IPS-11a (cell line): ENCODE measurements around the gene DENND1A.

Experiments
- H3K4me3 ChIP-seq: one replicate; pipeline ENCODE4 v1.5.1; 2013; ENCODE audit warnings: low read depth, low read length, control low read depth

DENND1A gene

GRCh38 chr9:123868002-123868401 lies 61.9 kb downstream of the DENND1A start:
- no peak overlapping the region for H3K4me3 ChIP-seq

GRCh38 chr9:123867034-123867433 lies 62.9 kb downstream of the DENND1A start:
- H3K4me3 ChIP-seq = no peak overlapping the region

DNA sequence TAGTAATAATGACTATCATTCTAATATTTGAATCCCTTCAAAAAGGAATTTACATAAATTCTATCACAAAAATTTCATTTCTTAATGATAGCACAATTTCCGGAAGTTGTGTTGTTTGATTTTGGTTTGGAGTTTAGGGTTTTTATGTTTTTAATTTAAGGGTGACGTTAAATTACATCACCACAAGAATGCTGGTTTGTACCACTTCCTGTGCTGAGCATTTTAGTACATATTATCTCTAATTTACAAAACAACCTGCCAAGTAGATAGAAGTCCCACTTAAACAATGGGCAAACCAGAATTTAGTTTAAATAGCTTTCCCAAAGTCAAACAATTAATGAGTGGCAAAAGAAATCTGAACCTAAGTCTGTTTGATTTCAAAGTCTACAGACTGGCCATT lies 63.4 kb downstream of the DENND1A start:
- H3K4me3 ChIP-seq = no peak overlapping the region

- no peak overlapping the region for H3K4me3 ChIP-seq
These were observed 64.5 kb downstream of the DENND1A start for GRCh38 chr9:123865226-123866000.

GRCh38 chr9:123864251-123864650 lies 65.7 kb downstream of the DENND1A start:
- no peak overlapping the region for H3K4me3 ChIP-seq

DNA sequence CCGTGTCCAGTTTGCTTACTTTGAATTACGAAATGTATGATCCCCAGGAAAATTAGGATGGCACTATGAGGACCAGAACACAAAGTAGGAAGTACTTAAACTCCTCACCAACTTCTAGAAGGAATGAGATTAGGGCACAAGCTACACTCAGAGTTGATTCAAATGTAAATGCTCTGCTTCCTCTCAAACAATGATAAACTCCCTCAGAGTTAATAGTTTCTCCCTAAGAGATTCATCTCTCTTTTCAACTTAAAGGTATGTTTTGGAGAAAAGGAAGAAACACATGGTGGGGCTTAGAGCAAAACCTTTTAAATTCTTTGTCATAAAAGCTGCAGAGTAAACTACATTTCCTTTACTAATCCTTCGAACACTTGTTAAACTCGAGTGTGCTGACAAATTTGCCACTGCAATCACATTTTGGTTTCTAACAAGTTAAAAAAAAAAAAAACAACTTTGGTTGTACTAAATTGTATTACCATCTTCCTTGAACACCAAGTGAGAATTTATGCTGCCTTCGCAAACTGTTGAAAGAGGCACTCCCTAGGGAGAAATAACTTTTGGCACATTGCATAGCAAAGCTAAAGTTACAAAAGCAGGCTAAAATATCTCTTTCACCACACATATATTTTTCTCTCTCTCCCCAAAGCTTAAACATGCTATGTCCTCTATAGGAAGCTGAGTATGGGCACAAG lies 66.6 kb downstream of the DENND1A start:
- H3K4me3 ChIP-seq = no peak overlapping the region

GRCh38 chr9:123861756-123862120 lies 68.2 kb downstream of the DENND1A start:
- no peak overlapping the region for H3K4me3 ChIP-seq

- H3K4me3 ChIP-seq = no peak overlapping the region
These were observed 68.7 kb downstream of the DENND1A start for GRCh38 chr9:123861086-123861755.

DNA sequence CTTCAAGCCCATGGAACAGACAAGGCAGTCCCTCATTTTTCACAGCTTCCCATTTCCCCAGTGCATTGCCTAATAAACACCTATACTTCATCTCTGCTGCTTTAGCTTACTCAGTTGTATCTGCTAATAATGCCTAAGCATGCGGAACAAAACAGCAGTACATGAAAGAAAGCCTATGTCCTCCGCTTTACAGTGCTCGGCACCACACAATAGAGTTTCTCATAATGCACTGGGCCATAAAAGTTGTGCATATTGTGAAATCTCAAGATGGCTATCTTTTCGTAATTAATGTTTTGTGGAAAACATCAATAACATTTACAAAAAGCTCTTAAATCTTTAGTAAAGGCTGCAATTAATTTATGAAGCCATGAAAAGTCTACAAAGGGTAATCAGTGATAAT lies 69.3 kb downstream of the DENND1A start:
- no peak overlapping the region for H3K4me3 ChIP-seq

DNA sequence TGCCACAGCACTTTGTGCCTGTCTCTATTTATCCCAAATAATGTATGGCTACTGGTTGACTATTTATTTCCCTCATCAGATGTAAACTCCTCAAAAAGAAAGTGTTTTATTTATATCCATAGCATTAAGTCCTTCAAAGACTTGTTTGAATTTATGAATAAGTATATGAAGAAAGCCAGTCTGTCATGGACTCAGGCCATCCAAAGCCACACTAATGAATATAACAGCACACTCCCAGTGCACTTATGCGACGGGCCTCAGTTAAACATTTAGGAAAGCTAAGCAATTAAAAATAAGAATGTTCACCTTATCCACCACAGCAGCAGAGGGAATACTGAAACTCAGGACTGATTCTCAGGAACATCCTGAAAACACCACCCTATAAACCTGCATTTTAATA lies 77.5 kb downstream of the DENND1A start:
- H3K4me3 ChIP-seq = no peak overlapping the region

- H3K4me3 ChIP-seq = no peak overlapping the region
These were observed 78.1 kb downstream of the DENND1A start for GRCh38 chr9:123851851-123852250.

GRCh38 chr9:123848447-123849085 lies 81.4 kb downstream of the DENND1A start:
- no peak overlapping the region for H3K4me3 ChIP-seq

DNA sequence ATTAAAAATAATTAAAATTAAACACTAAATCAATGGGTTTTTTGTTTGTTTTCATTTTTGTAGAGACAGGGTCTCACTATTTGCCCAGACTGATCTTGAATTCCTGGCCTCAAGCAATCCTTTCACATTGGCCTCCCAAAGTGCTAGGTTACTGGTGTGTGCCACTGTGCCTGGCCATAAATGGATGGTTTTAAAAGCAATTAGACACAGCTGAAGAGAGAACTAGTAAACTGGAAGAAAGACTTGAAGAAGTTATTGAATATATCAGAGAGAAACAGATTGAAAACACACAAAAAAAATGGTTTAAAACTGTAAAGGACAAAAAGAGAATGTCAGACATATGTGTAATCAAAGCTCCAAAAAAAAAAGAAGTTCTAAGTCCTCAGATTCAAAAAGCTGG lies 83.0 kb downstream of the DENND1A start:
- H3K4me3 ChIP-seq = no peak overlapping the region

GRCh38 chr9:123843703-123844102 lies 86.2 kb downstream of the DENND1A start:
- no peak overlapping the region for H3K4me3 ChIP-seq

GRCh38 chr9:123835821-123836220 lies 94.1 kb downstream of the DENND1A start:
- no peak overlapping the region for H3K4me3 ChIP-seq

DNA sequence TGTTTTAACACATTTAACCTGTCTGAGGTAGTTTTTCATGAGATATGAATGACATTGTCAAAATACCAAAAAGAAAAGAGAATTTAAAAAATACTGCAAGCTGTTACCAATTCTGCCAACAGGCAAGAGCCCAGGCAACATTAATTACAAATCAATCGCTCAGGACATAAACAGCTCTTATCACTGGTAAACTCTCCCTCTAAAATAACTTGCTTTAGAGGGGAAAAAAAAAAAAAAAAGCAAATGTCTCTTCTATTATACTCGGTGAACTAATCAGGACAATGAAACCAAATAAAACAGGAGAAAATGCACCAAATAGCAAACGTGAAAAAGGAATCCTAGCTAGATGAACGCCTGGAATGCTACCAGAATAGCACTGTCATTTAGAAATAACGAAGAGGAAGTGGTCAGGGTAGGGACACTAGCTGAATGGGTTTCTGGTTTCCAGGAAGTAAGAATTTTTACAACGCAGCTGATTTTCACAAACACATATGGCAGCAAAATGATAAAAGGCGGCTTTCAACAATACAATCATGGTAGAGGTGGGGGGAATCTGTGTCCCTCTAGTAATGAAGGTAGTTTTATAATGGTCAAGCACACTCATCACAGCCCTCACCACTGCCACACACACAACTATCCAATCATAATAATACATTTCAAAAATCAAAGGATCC lies 94.9 kb downstream of the DENND1A start:
- no peak overlapping the region for H3K4me3 ChIP-seq

DNA sequence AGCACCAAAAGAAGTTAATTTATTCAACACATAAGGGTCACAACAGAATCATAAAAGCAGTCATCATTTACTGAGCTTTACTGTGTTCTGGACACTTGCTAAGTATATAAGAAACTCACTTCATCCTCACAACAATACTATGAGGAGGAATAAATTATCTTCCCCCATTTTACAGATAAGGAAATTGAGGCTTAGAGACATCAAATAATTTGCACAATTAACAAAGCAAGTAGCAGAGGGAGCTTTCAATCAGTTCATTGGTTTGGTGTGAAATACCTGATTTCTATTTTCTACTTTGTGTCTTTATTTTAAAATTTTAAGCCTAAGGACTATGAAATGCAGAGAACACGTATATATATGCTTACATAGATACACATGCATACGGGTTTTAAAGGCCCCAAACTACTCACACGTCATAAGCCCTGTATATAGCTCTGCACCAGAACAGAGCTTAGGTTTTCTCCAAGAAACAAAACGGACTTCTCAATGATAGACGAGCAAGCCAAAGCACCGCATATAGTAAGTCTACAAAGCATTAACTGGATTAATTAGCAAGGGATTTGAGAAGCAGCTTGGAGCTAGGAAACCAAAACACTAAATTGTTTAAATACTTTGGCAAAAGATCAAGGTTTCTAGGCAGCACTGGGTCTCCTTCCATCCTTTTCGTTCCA lies 95.6 kb downstream of the DENND1A start:
- no peak overlapping the region for H3K4me3 ChIP-seq

DNA sequence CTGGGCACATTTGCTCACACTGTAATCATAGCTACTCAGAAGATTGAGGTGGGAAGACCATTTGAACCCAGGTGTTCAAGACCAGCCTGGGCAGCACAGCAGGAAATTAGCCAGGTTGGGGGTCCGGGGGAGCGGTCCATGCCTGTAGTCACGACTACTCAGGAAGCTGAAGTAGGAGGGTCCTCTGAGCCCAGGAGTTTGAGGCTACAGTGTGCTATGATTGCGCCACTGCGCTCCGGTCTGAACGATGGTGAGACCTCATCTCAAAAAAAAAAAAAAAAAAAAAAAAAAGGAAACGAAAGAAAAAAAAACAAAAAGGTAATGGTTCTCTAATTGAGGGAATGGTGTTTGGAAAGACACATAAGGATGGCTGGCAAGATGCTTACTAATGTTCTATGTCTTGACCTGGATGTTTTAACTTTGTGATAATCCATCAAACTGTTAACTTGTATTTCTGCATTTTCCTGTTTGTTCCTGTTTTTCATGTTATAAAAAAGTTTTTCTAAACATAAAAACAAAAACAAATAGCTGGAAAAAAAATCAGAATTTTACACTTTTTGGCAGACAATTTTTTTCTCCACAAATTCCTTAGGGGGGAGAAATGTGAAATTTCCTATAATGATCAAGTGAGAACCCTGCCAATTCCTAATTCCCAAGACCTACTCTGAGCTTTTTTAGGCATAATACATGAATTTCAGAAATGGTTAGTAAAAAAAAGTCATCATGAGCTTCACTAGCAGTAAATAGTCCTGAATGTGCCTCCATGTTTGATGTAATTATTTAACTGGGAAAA lies 96.9 kb downstream of the DENND1A start:
- no peak overlapping the region for H3K4me3 ChIP-seq

DNA sequence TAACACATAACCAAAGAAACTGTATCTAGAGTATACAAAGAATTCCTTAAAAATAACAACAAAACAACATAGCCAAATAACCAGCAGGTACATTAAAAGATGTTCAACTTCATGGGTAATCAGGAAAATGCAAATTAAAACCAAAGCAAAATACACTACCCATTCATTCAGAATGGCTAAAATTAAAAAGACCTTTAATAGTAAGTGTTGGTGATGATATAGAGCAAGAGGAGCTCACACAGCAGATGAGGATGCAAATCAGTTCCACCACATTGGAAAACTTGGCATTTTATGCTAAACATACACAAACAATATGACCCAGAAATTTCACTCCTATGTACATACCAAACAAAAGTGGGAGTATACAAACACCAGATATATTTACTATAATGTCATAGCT lies 97.8 kb downstream of the DENND1A start:
- no peak overlapping the region for H3K4me3 ChIP-seq

DNA sequence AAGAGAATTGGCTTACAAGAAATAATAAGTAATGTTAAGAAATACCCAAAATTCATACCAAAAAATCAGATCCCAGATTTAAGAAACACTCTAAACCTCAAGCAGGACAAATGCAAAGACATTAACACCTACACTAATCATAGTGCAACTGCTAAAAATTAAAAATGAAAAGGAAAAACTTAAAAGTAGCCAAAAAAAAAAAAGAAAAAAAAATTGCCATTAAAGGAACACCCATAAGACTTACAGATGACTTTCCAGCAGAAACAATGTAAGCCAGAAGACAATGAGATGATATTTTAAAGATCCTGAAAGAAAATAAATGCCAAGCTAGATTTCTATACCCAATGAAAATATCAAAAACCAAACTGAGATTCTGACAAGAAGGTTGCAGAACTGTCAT lies 101.5 kb downstream of the DENND1A start:
- H3K4me3 ChIP-seq = no peak overlapping the region
